Astrocyte (in vitro differentiated cells and primary cell): ENCODE data around the gene DDX4.

Experiments
- CTCF ChIP-seq: IDR thresholded peaks from 2 replicates; pipeline ENCODE4 v1.5.1; 2011; ENCODE audit warnings: low read depth, mild to moderate bottlenecking, inconsistent platforms, low read length, moderate library complexity; ENCODE audit not compliant: insufficient read depth
- EZH2 ChIP-seq: IDR thresholded peaks from 2 replicates; pipeline ENCODE4 v1.6.1; 2012; ENCODE audit warnings: mild to moderate bottlenecking, low read length, inconsistent platforms; ENCODE audit not compliant: insufficient read depth

GRCh38 chr5:55712023-55712859 lies 25.6 kb upstream of the DDX4 start, which contains the start of gene SLC38A9:
- TF ChIP-seq CTCF (no peak), EZH2 (no peak)
